ENCODE measurements around the gene RTN1.

- TF ChIP-seq ESRRA (CRISPR knock-in tag; IDR thresholded peaks at IDR 0.05; ENCODE audit: borderline replicate concordance) (no peak), E2F1 (CRISPR knock-in tag; IDR thresholded peaks at IDR 0.05) (no peak), MYBL2 (CRISPR knock-in tag; IDR thresholded peaks at IDR 0.05) (no peak), CREB1 (CRISPR knock-in tag; IDR thresholded peaks at IDR 0.05) (no peak), KAT7 (CRISPR knock-in tag; IDR thresholded peaks at IDR 0.05; ENCODE audit: borderline replicate concordance) (no peak), FOXP1 (CRISPR knock-in tag; IDR thresholded peaks at IDR 0.05; ENCODE audit: borderline replicate concordance) (no peak), CTCF (IDR thresholded peaks at IDR 0.05) (no peak), ATF3 (CRISPR knock-in tag; conservative IDR thresholded peaks at IDR 0.05) (no peak), TP53 (CRISPR knock-in tag; IDR thresholded peaks at IDR 0.05) (no peak), FOXJ3 (CRISPR knock-in tag; IDR thresholded peaks at IDR 0.05; ENCODE audit: borderline replicate concordance) (no peak), ELF4 (CRISPR knock-in tag; IDR thresholded peaks at IDR 0.05; ENCODE audit: low read depth) (no peak), MAX (CRISPR knock-in tag; IDR thresholded peaks at IDR 0.05) (no peak), SP1 (CRISPR knock-in tag; conservative IDR thresholded peaks at IDR 0.05) (no peak), ETV6 (CRISPR knock-in tag; IDR thresholded peaks at IDR 0.05) (no peak)
These were observed 24.0 kb downstream of the RTN1 start for GRCh38 chr14:59846595-59846994.

Data from WTC11 (cell line).